OCI-LY7 (cell line): Measurements from ENCODE around the gene MED10.

ENCODE experiments used
- CTCF ChIP-seq: fragments of 200-600 bp; sonication (generic); conservative IDR thresholded peaks from 2 replicates; pipeline ENCODE4 v1.5.1; 2014; ENCODE audit warnings: mild to moderate bottlenecking, antibody characterized with exemption, low read length, moderate library complexity, mixed read lengths
- EZH2phosphoT487 ChIP-seq: fragments of 200-600 bp; sonication (generic); IDR thresholded peaks from 2 replicates; pipeline ENCODE4 v1.6.1; 2018; ENCODE audit warnings: low read depth, borderline replicate concordance, mild to moderate bottlenecking, mixed run types, antibody characterized with exemption, low read length, moderate library complexity, mixed read lengths

- no peak for TF ChIP-seq EZH2phosphoT487
- no peak for TF ChIP-seq CTCF
Observed at GRCh38 chr5:6391151-6391550, 12.8 kb upstream of the MED10 start.
